Neural progenitor cell (in vitro differentiated cells): ENCODE data around the gene NUMB. TPM values are rescaled to one million over a fixed set of nuclear protein-coding genes. Genes with fewer than 3 reads are reported as not detected.

ENCODE experiments used
- DNase-seq: peaks from one replicate; pipeline ENCODE4 v3.0.0-alpha.2; 2016; ENCODE audit warnings: low spot score
- H2AFZ ChIP-seq: fragments of 200-600 bp; sonication (generic); replicated peaks from 2 replicates; pipeline ENCODE4 v1.6.1; 2016; ENCODE audit warnings: antibody characterized with exemption
- H3F3A ChIP-seq: fragments of 200-600 bp; sonication (generic); 2 replicates; pipeline ENCODE4 v1.6.1; 2016; ENCODE audit warnings: antibody characterized with exemption, low read depth
- H3K27ac ChIP-seq: fragments of 200-600 bp; sonication (generic); 2 replicates; pipeline ENCODE4 v1.5.1; 2016; ENCODE audit warnings: mild to moderate bottlenecking
- H3K27me3 ChIP-seq: fragments of 200-600 bp; sonication (generic); 2 replicates; pipeline ENCODE4 v1.6.1; 2016; ENCODE audit warnings: mild to moderate bottlenecking, moderate library complexity
- H3K36me3 ChIP-seq: fragments of 200-600 bp; sonication (generic); 2 replicates; pipeline ENCODE4 v1.5.1; 2016
- H3K4me1 ChIP-seq: fragments of 200-600 bp; sonication (generic); 2 replicates; pipeline ENCODE4 v1.6.1; 2016; ENCODE audit warnings: mixed run types
- H3K4me2 ChIP-seq: fragments of 200-600 bp; sonication (generic); 2 replicates; pipeline ENCODE4 v1.6.1; 2016
- H3K4me3 ChIP-seq: fragments of 200-600 bp; sonication (generic); 2 replicates; pipeline ENCODE4 v1.5.1; 2016
- H3K79me2 ChIP-seq: fragments of 200-600 bp; sonication (generic); 2 replicates; pipeline ENCODE4 v1.6.1; 2016; ENCODE audit warnings: low read depth
- H3K9ac ChIP-seq: fragments of 200-600 bp; sonication (generic); 2 replicates; pipeline ENCODE4 v1.6.1; 2016
- H3K9me3 ChIP-seq: fragments of 200-600 bp; sonication (generic); 2 replicates; pipeline ENCODE4 v1.5.1; 2016; ENCODE audit warnings: low read depth
- H4K20me1 ChIP-seq: fragments of 200-600 bp; sonication (generic); 2 replicates; pipeline ENCODE4 v1.6.1; 2016; ENCODE audit warnings: low read depth
- H3K27ac Mint-ChIP-seq: 3 replicates; pipeline ENCODE4 v1.8.0; 2021; ENCODE audit warnings: mixed read lengths
- H3K27me3 Mint-ChIP-seq: 2 replicates; pipeline ENCODE4 v1.8.0; 2022; ENCODE audit warnings: low read depth, mild to moderate bottlenecking, inconsistent platforms, moderate library complexity, mixed read lengths; ENCODE audit not compliant: insufficient read depth
- H3K36me3 Mint-ChIP-seq: 3 replicates; pipeline ENCODE4 v1.8.0; 2021; ENCODE audit warnings: mixed read lengths
- H3K4me1 Mint-ChIP-seq: 3 replicates; pipeline ENCODE4 v1.8.0; 2021; ENCODE audit warnings: mixed read lengths
- H3K4me3 Mint-ChIP-seq: 3 replicates; pipeline ENCODE4 v1.8.0; 2021; ENCODE audit warnings: mild to moderate bottlenecking, moderate library complexity, mixed read lengths
- H3K9me3 Mint-ChIP-seq: 3 replicates; pipeline ENCODE4 v1.8.0; 2020; ENCODE audit warnings: mixed read lengths
- CTCF ChIP-seq: fragments of 200-600 bp; sonication (generic); IDR thresholded peaks from 2 replicates; pipeline ENCODE4 v1.5.1; 2017; ENCODE audit warnings: antibody characterized with exemption, mild to moderate bottlenecking
- EZH2 ChIP-seq: fragments of 200-600 bp; sonication (generic); IDR thresholded peaks from 2 replicates; pipeline ENCODE4 v1.6.1; 2017; ENCODE audit warnings: antibody characterized with exemption, mild to moderate bottlenecking, moderate library complexity
- EZH2phosphoT487 ChIP-seq: fragments of 200-600 bp; sonication (generic); IDR thresholded peaks from 2 replicates; pipeline ENCODE4 v1.6.1; 2017; ENCODE audit warnings: antibody characterized with exemption
- total RNA-seq: library from RNA; depleted of rRNA; stranded (reverse); fragments of >200 nt; gene quantifications from 2 replicates; pipeline ENCODE4 v1.2.3, GENCODE V29; 2015; ENCODE audit warnings: low replicate concordance

The NUMB gene
- total RNA-seq, 1 donor from 2014 or later = 37.2 TPM

DNA sequence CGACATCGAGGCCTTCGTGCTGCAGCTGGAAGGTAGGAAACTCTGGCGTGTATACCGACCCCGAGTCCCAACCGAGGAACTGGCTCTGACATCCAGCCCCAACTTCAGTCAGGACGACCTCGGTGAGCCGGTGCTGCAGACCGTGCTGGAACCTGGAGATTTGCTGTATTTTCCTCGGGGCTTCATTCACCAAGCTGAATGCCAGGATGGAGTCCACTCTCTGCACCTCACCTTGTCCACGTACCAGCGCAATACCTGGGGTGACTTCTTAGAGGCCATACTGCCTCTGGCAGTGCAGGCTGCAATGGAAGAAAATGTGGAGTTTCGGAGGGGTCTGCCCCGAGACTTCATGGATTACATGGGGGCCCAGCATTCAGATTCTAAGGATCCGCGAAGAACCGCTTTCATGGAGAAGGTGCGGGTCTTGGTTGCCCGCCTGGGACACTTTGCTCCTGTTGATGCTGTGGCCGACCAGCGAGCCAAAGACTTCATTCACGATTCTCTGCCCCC, 33.8 kb upstream of the NUMB start:
- peak overlapping the region; percentile 93 for H3K4me2 ChIP-seq
- H3K4me1 ChIP-seq = peaks cover 20% of the 10 kb centered on the region
- H3K4me3 ChIP-seq = peak overlapping the region; percentile 60
- no peak overlapping the region for H3K27ac ChIP-seq
- peaks cover 5% of the 10 kb centered on the region for H3K27me3 Mint-ChIP-seq
- H3K4me1 Mint-ChIP-seq = peaks cover 19% of the 10 kb centered on the region
- peaks cover 5% of the 10 kb centered on the region for H3K27me3 ChIP-seq
- H3K9ac ChIP-seq = no peak overlapping the region
- TF ChIP-seq EZH2 = no peak
- TF ChIP-seq CTCF = no peak
- no peak for TF ChIP-seq EZH2phosphoT487
- H4K20me1 ChIP-seq = peaks cover 28% of the 10 kb centered on the region
- peaks cover 16% of the 10 kb centered on the region for H3K9me3 Mint-ChIP-seq
- peaks cover 5% of the 10 kb centered on the region for H3K36me3 ChIP-seq
- no peaks in the 10 kb centered on the region for H3K9me3 ChIP-seq
- no peak overlapping the region for H2AFZ ChIP-seq
- peaks cover 25% of the 10 kb centered on the region for H3K36me3 Mint-ChIP-seq
- peaks cover 30% of the 10 kb centered on the region for H3K79me2 ChIP-seq
- peaks cover 19% of the 10 kb centered on the region for H3F3A ChIP-seq
- H3K27ac Mint-ChIP-seq = no peak overlapping the region
- no peak for DNase-seq
- peak overlapping the region; percentile 84 for H3K4me3 Mint-ChIP-seq

DNA sequence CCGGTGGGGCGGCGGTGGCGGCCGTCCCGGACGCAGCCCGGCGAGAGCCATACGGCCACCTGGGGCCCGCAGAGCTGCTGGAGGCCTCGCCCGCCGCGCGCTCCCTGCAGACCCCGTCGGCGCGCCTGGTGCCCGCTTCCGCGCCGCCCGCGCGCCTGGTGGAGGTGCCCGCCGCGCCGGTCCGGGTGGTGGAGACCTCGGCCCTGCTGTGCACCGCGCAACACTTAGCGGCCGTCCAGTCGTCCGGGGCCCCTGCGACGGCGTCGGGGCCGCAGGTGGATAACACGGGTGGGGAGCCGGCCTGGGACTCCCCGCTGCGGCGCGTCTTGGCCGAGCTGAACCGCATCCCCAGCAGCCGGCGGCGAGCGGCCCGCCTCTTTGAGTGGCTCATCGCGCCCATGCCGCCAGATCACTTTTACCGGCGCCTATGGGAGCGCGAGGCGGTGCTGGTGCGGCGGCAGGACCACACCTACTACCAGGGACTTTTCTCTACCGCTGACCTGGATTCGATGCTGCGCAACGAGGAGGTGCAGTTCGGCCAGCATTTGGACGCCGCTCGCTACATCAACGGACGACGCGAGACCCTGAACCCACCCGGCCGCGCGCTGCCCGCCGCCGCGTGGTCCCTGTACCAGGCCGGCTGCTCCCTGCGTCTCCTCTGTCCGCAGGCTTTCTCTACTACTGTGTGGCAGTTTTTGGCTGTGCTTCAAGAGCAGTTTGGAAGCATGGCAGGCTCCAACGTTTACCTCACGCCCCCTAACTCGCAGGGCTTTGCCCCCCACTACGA, 33.1 kb upstream of the NUMB start:
- peaks cover 25% of the 10 kb centered on the region for H3K36me3 Mint-ChIP-seq
- H3K4me1 Mint-ChIP-seq = peaks cover 19% of the 10 kb centered on the region
- Histone ChIP-seq H3K4me3 (peak overlapping the region; percentile 60), H3K4me1 (peaks cover 20% of the 10 kb centered on the region), H3K27me3 (peaks cover 5% of the 10 kb centered on the region), H3F3A (peaks cover 19% of the 10 kb centered on the region), H3K9me3 (no peaks in the 10 kb centered on the region), H3K79me2 (peaks cover 30% of the 10 kb centered on the region), H3K9ac (peak overlapping the region; percentile 45), H3K4me2 (peak overlapping the region; percentile 93), H3K27ac (peak overlapping the region; percentile 79), H4K20me1 (peaks cover 28% of the 10 kb centered on the region), H2AFZ (peak overlapping the region; percentile 89), H3K36me3 (peaks cover 5% of the 10 kb centered on the region)
- TF ChIP-seq EZH2phosphoT487 = no peak
- no peak for TF ChIP-seq CTCF
- no peak for TF ChIP-seq EZH2
- DNase-seq = peak; percentile 80
- peaks cover 16% of the 10 kb centered on the region for H3K9me3 Mint-ChIP-seq
- H3K27me3 Mint-ChIP-seq = peaks cover 5% of the 10 kb centered on the region
- no peak overlapping the region for H3K27ac Mint-ChIP-seq
- H3K4me3 Mint-ChIP-seq = peak overlapping the region; percentile 87

- Histone ChIP-seq H3K4me1 (peaks cover 20% of the 10 kb centered on the region), H3K9ac (no peak overlapping the region), H3K27me3 (peaks cover 5% of the 10 kb centered on the region), H4K20me1 (peaks cover 28% of the 10 kb centered on the region), H3K27ac (no peak overlapping the region), H3K36me3 (peaks cover 5% of the 10 kb centered on the region), H3F3A (peaks cover 19% of the 10 kb centered on the region), H2AFZ (no peak overlapping the region), H3K4me3 (no peak overlapping the region), H3K9me3 (no peaks in the 10 kb centered on the region), H3K79me2 (peaks cover 30% of the 10 kb centered on the region), H3K4me2 (no peak overlapping the region)
- H3K4me3 Mint-ChIP-seq = peak overlapping the region; percentile 69
- H3K36me3 Mint-ChIP-seq = peaks cover 19% of the 10 kb centered on the region
- no peak overlapping the region for H3K27ac Mint-ChIP-seq
- H3K27me3 Mint-ChIP-seq = peaks cover 7% of the 10 kb centered on the region
- TF ChIP-seq EZH2phosphoT487 (no peak), EZH2 (no peak), CTCF (no peak)
- peaks cover 19% of the 10 kb centered on the region for H3K4me1 Mint-ChIP-seq
- peaks cover 16% of the 10 kb centered on the region for H3K9me3 Mint-ChIP-seq
- no peak for DNase-seq
Observed at GRCh38 chr14:73489481-73490175, 31.3 kb upstream of the NUMB start.
